B cell (primary cell): Measurements from ENCODE around the gene KLRD1.

Experiments used
- CTCF ChIP-seq: fragments of 200-600 bp; IDR thresholded peaks from one replicate; pipeline ENCODE4 v1.8.0; 2022; ENCODE audit warnings: antibody characterized with exemption, mild to moderate bottlenecking
- EZH2 ChIP-seq: IDR thresholded peaks from 2 replicates; pipeline ENCODE4 v1.6.1; 2012; ENCODE audit warnings: borderline replicate concordance, low read depth, mild to moderate bottlenecking, moderate library complexity, low read length; ENCODE audit not compliant: insufficient read depth, poor library complexity, severe bottlenecking

- TF ChIP-seq CTCF (no peak), EZH2 (no peak)
Measured at GRCh38 chr12:10291030-10291429, 16.6 kb upstream of the KLRD1 start.
